Gastrocnemius medialis (tissue), 4 donors: ENCODE results near the gene THSD4. TPM values are rescaled to one million over a fixed set of nuclear protein-coding genes. Genes with fewer than 3 reads are reported as not detected.

Experiments
- ATAC-seq, 2 donors: fragments of 150-250 bp; one replicate each; pipeline ENCODE4 v1.9.1; 2016
- DNase-seq, 2 donors: peaks; one replicate each; pipeline ENCODE4 v3.0.0-alpha.2; 2019
- H3K27ac ChIP-seq, 4 donors: fragments of 200-600 bp; sonication (generic); 1 replicate in 1 of 4; 2 replicates in 3 of 4; pipeline ENCODE4 v1.5.1; 2016 to 2018; ENCODE audit warnings: mild to moderate bottlenecking in 2 of 4, moderate library complexity in 1 of 4
- H3K27me3 ChIP-seq, 3 donors: fragments of 200-600 bp; sonication (generic) in 2 of 3; 1 replicate in 1 of 3; 2 replicates in 2 of 3; pipeline versions ENCODE4 v1.5.1 to v1.6.0; 2016 to 2019; ENCODE audit warnings: mild to moderate bottlenecking in 1 of 3, moderate library complexity in 1 of 3
- H3K36me3 ChIP-seq, 2 donors: fragments of 200-600 bp; sonication (generic) in 1 of 2; one replicate each; pipeline ENCODE4 v1.5.1; 2017 to 2018
- H3K4me1 ChIP-seq, 2 donors: fragments of 200-600 bp; sonication (generic) in 1 of 2; one replicate each; pipeline ENCODE4 v1.5.1; 2016 to 2017; ENCODE audit warnings: mild to moderate bottlenecking in 2 of 2
- H3K4me3 ChIP-seq, 4 donors: fragments of 200-600 bp; sonication (generic) in 3 of 4; 1 replicate in 1 of 4; 2 replicates in 3 of 4; pipeline ENCODE4 v1.5.1; 2016 to 2019; ENCODE audit warnings: mild to moderate bottlenecking in 2 of 4
- H3K9me3 ChIP-seq, 3 donors: fragments of 200-600 bp; sonication (generic) in 2 of 3; 1 replicate in 1 of 3; 2 replicates in 2 of 3; pipeline ENCODE4 v1.5.1; 2016 to 2019
- POLR2A ChIP-seq, 2 donors: fragments of 450-650 bp; IDR thresholded peaks; one replicate each; pipeline ENCODE4 v1.6.1; 2017; ENCODE audit warnings: antibody characterized with exemption in 2 of 2, mild to moderate bottlenecking in 2 of 2, moderate library complexity in 2 of 2
- in situ Hi-C, 4 donors: fragments of 200-750 bp; cut with MboI; loops; one replicate each; pipeline versions ENCODE4 v1.15.0 to v1.8.0; 2017; ENCODE audit warnings: low sequenced_read_pairs in 4 of 4
- intact Hi-C: fragments of 100-400 bp; cut with DNase I; formaldehyde crosslinking; loops from one replicate; pipeline ENCODE4 v1.15.1; 2023; ENCODE audit warnings: low total_unique reads
- total RNA-seq, 4 donors: library from RNA; depleted of rRNA; stranded (reverse); fragments of >200 nt; gene quantifications; one replicate each; pipeline versions ENCODE4 v1.1.0 to v1.2.3, GENCODE V29; 2016
- TF ChIP-seq, protein P1 (sequence below), 5 experiments: fragments of 450-650 bp in 3 of 5; fragments of 200-600 bp in 2 of 5; sonication (generic) in 2 of 5; IDR thresholded peaks in 4 of 5; conservative IDR thresholded peaks in 1 of 5; 1 replicate in 4 of 5; 2 replicates in 1 of 5; pipeline ENCODE4 v1.5.1; 2016 to 2019; ENCODE audit warnings: antibody characterized with exemption in 5 of 5, mild to moderate bottlenecking in 3 of 5, moderate library complexity in 3 of 5

Gene THSD4
- total RNA-seq, 4 donors from 2014 or later: 0.35 to 3.1 (median 0.60) TPM

DNA sequence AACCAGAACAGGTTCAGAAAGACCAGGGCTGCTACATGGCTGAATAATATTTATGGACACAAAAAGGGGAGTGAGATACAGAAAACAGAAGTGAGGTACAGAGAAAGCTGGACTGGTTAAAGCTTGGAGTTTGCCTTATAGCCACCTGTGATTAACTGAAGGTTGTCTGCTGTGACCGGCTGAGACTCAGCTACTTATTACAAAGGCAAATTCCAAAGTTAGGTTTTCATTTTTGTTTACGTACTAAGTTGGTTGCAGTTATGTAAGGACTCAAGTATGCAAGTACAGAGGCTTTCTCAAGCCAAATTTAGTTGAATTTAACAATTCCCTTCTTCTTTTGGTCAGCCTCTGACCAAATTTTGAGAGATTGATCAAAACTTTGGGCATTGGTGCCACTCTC is 264.6 kb downstream of the THSD4 start:
- in situ Hi-C loops: loop anchor here in 2 of 4 donors (5.0 to 10.0 kb wide), 2 partner anchors 55 to 62 kb away; no protein-coding TSS in a partner anchor
- DNase-seq (no peak), ATAC-seq (no peak)
- no peaks in the 10 kb centered on the region for H3K9me3 ChIP-seq
- no peak overlapping the region for H3K27ac ChIP-seq
- H3K4me1 ChIP-seq: peaks cover 2 to 5% of the 10 kb centered on the region in 2 donors
- TF ChIP-seq, protein P1, sequence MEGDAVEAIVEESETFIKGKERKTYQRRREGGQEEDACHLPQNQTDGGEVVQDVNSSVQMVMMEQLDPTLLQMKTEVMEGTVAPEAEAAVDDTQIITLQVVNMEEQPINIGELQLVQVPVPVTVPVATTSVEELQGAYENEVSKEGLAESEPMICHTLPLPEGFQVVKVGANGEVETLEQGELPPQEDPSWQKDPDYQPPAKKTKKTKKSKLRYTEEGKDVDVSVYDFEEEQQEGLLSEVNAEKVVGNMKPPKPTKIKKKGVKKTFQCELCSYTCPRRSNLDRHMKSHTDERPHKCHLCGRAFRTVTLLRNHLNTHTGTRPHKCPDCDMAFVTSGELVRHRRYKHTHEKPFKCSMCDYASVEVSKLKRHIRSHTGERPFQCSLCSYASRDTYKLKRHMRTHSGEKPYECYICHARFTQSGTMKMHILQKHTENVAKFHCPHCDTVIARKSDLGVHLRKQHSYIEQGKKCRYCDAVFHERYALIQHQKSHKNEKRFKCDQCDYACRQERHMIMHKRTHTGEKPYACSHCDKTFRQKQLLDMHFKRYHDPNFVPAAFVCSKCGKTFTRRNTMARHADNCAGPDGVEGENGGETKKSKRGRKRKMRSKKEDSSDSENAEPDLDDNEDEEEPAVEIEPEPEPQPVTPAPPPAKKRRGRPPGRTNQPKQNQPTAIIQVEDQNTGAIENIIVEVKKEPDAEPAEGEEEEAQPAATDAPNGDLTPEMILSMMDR (IDR thresholded peaks at IDR 0.05 in 4 of 5, conservative IDR thresholded peaks at IDR 0.05 in 1 of 5): no peak
- no peak for TF ChIP-seq POLR2A (IDR thresholded peaks at IDR 0.05)
- no peaks in the 10 kb centered on the region for H3K36me3 ChIP-seq
- intact Hi-C loops: no loop called here
- no peaks in the 10 kb centered on the region for H3K27me3 ChIP-seq
- no peak overlapping the region for H3K4me3 ChIP-seq

- TF ChIP-seq, protein P1 (IDR thresholded peaks at IDR 0.05 in 4 of 5, conservative IDR thresholded peaks at IDR 0.05 in 1 of 5): no peak
- no peak for TF ChIP-seq POLR2A (IDR thresholded peaks at IDR 0.05)
- no peak for DNase-seq
Observed at GRCh38 chr15:71380345-71380744, 265.1 kb downstream of the THSD4 start.

GRCh38 chr15:71384501-71384900 is 269.2 kb downstream of the THSD4 start:
- no peak for ATAC-seq
- in situ Hi-C loops: loop anchor here in 2 of 4 donors (5.0 to 10.0 kb wide), 2 partner anchors 50 to 58 kb away; no protein-coding TSS in a partner anchor
- Histone ChIP-seq H3K4me1 (peaks cover 15 to 21% of the 10 kb centered on the region in 2 donors), H3K4me3 (no peak overlapping the region), H3K27ac (no peak overlapping the region), H3K36me3 (no peaks in the 10 kb centered on the region), H3K9me3 (no peaks in the 10 kb centered on the region), H3K27me3 (no peaks in the 10 kb centered on the region)
- TF ChIP-seq, protein P1 (IDR thresholded peaks at IDR 0.05 in 4 of 5, conservative IDR thresholded peaks at IDR 0.05 in 1 of 5): no peak
- no peak for TF ChIP-seq POLR2A (IDR thresholded peaks at IDR 0.05)
- intact Hi-C loops: no loop called here
- DNase-seq: no peak

More at GRCh38 chr15:71380345-71380744, 265.1 kb downstream of the THSD4 start:
- H3K27me3 ChIP-seq: no peaks in the 10 kb centered on the region
- H3K9me3 ChIP-seq: no peaks in the 10 kb centered on the region
- no peak overlapping the region for H3K4me3 ChIP-seq
- ATAC-seq: no peak
- intact Hi-C loops: no loop called here
- peaks cover 7 to 9% of the 10 kb centered on the region in 2 donors for H3K4me1 ChIP-seq
- H3K36me3 ChIP-seq: no peaks in the 10 kb centered on the region
- in situ Hi-C loops: loop anchor here in 2 of 4 donors (5.0 to 10.0 kb wide), 2 partner anchors 54 to 62 kb away; no protein-coding TSS in a partner anchor
- H3K27ac ChIP-seq: no peak overlapping the region

DNA sequence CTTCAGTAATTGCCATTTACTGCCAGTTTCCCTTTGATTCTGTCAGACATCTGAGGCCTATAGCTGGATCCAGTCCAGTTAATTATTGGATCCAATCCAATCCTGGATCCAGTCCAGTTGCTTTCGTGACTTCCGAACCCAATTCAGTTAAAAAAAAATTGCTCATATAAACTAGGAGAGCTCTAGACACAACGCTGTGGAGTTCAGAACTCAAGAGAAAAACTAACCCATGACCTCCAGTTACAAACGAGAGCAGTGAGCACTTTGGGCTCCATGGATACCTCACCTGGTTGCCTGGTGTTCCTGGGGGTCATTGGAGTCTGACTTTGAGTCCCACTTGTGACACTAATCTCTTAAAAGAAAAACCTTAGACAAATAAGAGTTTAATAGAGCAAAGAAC is 269.8 kb downstream of the THSD4 start:
- in situ Hi-C loops: loop anchor here in 1 of 4 donors (10.0 kb wide), 1 partner anchor 50 kb away; no protein-coding TSS in a partner anchor
- ATAC-seq (no peak), DNase-seq (no peak)
- no peak for TF ChIP-seq POLR2A (IDR thresholded peaks at IDR 0.05)
- TF ChIP-seq, protein P1 (IDR thresholded peaks at IDR 0.05 in 4 of 5, conservative IDR thresholded peaks at IDR 0.05 in 1 of 5): no peak
- Histone ChIP-seq H3K4me3 (no peak overlapping the region), H3K36me3 (no peaks in the 10 kb centered on the region), H3K9me3 (no peaks in the 10 kb centered on the region), H3K27me3 (no peaks in the 10 kb centered on the region), H3K27ac (peak overlapping the region in 3 of 4 donors; percentile 13 to 55 (median 39)), H3K4me1 (peaks cover 16 to 23% of the 10 kb centered on the region in 2 donors)
- intact Hi-C loops: no loop called here
